GM23338 (cell line): ENCODE data around the gene XRCC6. TPM values are rescaled to one million over a fixed set of nuclear protein-coding genes. Genes with fewer than 3 reads are reported as not detected.

ENCODE experiments used
- ATAC-seq: fragments of 200-7000 bp; cut with Tn5 transposase; 3 replicates; pipeline ENCODE4 v1.9.1; 2020
- DNase-seq: peaks from one replicate; pipeline ENCODE4 v3.0.0-alpha.2; 2015; ENCODE audit warnings: low spot score
- H2AFZ ChIP-seq: fragments of 200-600 bp; sonication (generic); 2 replicates; pipeline ENCODE4 v1.8.0; 2016; ENCODE audit warnings: antibody characterized with exemption, mild to moderate bottlenecking, moderate library complexity
- H3F3A ChIP-seq: fragments of 200-600 bp; sonication (generic); replicated peaks from 2 replicates; pipeline ENCODE4 v1.8.0; 2017; ENCODE audit warnings: antibody characterized with exemption, mixed run types, low read depth
- H3K27ac ChIP-seq: fragments of 200-600 bp; sonication (generic); 2 replicates; pipeline ENCODE4 v1.6.1; 2016; ENCODE audit warnings: low read depth
- H3K27me3 ChIP-seq: fragments of 200-600 bp; sonication (generic); 2 replicates; pipeline ENCODE4 v1.8.0; 2016; ENCODE audit warnings: mild to moderate bottlenecking, mixed run types, moderate library complexity; ENCODE audit not compliant: insufficient read depth
- H3K36me3 ChIP-seq: fragments of 200-600 bp; sonication (generic); 2 replicates; pipeline ENCODE4 v1.8.0; 2016; ENCODE audit warnings: mild to moderate bottlenecking; ENCODE audit not compliant: insufficient read depth
- H3K4me1 ChIP-seq: fragments of 200-600 bp; sonication (generic); 2 replicates; pipeline ENCODE4 v1.8.0; 2016; ENCODE audit warnings: mild to moderate bottlenecking, moderate library complexity; ENCODE audit not compliant: insufficient read depth
- H3K4me2 ChIP-seq: fragments of 200-600 bp; sonication (generic); 2 replicates; pipeline ENCODE4 v1.7.1; 2017; ENCODE audit warnings: mixed run types
- H3K4me3 ChIP-seq: fragments of 200-600 bp; sonication (generic); 2 replicates; pipeline ENCODE4 v1.6.1; 2016; ENCODE audit warnings: mixed run types
- H3K79me2 ChIP-seq: fragments of 200-600 bp; sonication (generic); replicated peaks from 2 replicates; pipeline ENCODE4 v1.8.0; 2017; ENCODE audit warnings: mild to moderate bottlenecking; ENCODE audit not compliant: insufficient read depth
- H3K9me2 ChIP-seq: fragments of 200-600 bp; sonication (generic); 2 replicates; pipeline ENCODE4 v1.8.0; 2017; ENCODE audit not compliant: insufficient read depth
- H4K20me1 ChIP-seq: fragments of 200-600 bp; sonication (generic); replicated peaks from 2 replicates; pipeline ENCODE4 v1.8.0; 2017; ENCODE audit warnings: mild to moderate bottlenecking; ENCODE audit not compliant: insufficient read depth
- H3K27ac Mint-ChIP-seq: 2 replicates; pipeline ENCODE4 v1.8.0; 2020; ENCODE audit warnings: inconsistent platforms, mild to moderate bottlenecking, moderate library complexity, mixed read lengths
- H3K27me3 Mint-ChIP-seq: 3 replicates; pipeline ENCODE4 v1.8.0; 2022; ENCODE audit warnings: low read depth, mild to moderate bottlenecking, moderate library complexity, mixed read lengths, inconsistent platforms; ENCODE audit not compliant: insufficient read depth, poor library complexity
- H3K36me3 Mint-ChIP-seq: 3 replicates; pipeline ENCODE4 v1.8.0; 2021; ENCODE audit warnings: low read depth, mild to moderate bottlenecking, inconsistent platforms, moderate library complexity, mixed read lengths
- H3K4me1 Mint-ChIP-seq: 3 replicates; pipeline ENCODE4 v1.8.0; 2020; ENCODE audit warnings: mild to moderate bottlenecking, inconsistent platforms, mixed read lengths
- H3K4me3 Mint-ChIP-seq: 3 replicates; pipeline ENCODE4 v1.8.0; 2021; ENCODE audit warnings: moderate library complexity, mild to moderate bottlenecking, inconsistent platforms, mixed read lengths
- H3K9me3 Mint-ChIP-seq: 3 replicates; pipeline ENCODE4 v1.8.0; 2020; ENCODE audit warnings: moderate library complexity, mild to moderate bottlenecking, inconsistent platforms, mixed read lengths
- ETS1 ChIP-seq: IDR thresholded peaks from 2 replicates; pipeline ENCODE4 v1.6.1; 2016; ENCODE audit warnings: antibody characterized with exemption
- EZH2 ChIP-seq: fragments of 200-600 bp; sonication (generic); IDR thresholded peaks from one replicate; pipeline ENCODE4 v1.8.0; 2017; ENCODE audit warnings: antibody characterized with exemption, mild to moderate bottlenecking, low read depth; ENCODE audit not compliant: unreplicated experiment
- EZH2phosphoT487 ChIP-seq: fragments of 200-600 bp; sonication (generic); IDR thresholded peaks from one replicate; pipeline ENCODE4 v1.8.1; 2018; ENCODE audit warnings: antibody characterized with exemption; ENCODE audit not compliant: unreplicated experiment
- NANOG ChIP-seq: IDR thresholded peaks from 2 replicates; pipeline ENCODE4 v1.6.1; 2016; ENCODE audit warnings: antibody characterized with exemption, borderline replicate concordance
- POLR2AphosphoS5 ChIP-seq: IDR thresholded peaks from 2 replicates; pipeline ENCODE4 v1.6.1; 2016; ENCODE audit warnings: antibody characterized with exemption, low read depth
- STAT1 ChIP-seq: IDR thresholded peaks from one replicate; pipeline ENCODE4 v1.6.1; 2016; ENCODE audit warnings: antibody characterized with exemption; ENCODE audit not compliant: unreplicated experiment
- ZNF114 ChIP-seq: fragments of 250-450 bp; sonication (Bioruptor Pico); IDR thresholded peaks from 2 replicates; pipeline ENCODE4 v1.5.0; 2020; ENCODE audit warnings: mild to moderate bottlenecking, moderate library complexity
- ZNF331 ChIP-seq: fragments of 250-450 bp; sonication (Bioruptor Pico); IDR thresholded peaks from 2 replicates; pipeline ENCODE4 v1.5.0; 2020; ENCODE audit warnings: low read depth, mild to moderate bottlenecking, moderate library complexity
- ZNF462 ChIP-seq: fragments of 250-450 bp; sonication (Bioruptor Pico); IDR thresholded peaks from 2 replicates; pipeline ENCODE4 v1.5.0; 2020; ENCODE audit warnings: mild to moderate bottlenecking, moderate library complexity
- polyA plus RNA-seq: library from polyadenylated mRNA; unstranded; fragments of >200 nt; fragmentation: Nextera tagmentation; extraction: Ambion mirVana; gene quantifications from 2 replicates; pipeline ENCODE4 v1.2.1, GENCODE V29; 2016
- total RNA-seq: library from RNA; depleted of rRNA; stranded (reverse); fragments of >200 nt; shearing (Covaris generic); gene quantifications from 2 replicates; pipeline ENCODE4 v1.2.3, GENCODE V29; 2014

Gene XRCC6
- total and polyA plus RNA-seq, 2 experiments from 2014 or later = 351 to 498 TPM

- TF ChIP-seq ETS1 = no peak
- TF ChIP-seq NANOG = no peak
- TF ChIP-seq STAT1 = no peak
- TF ChIP-seq ZNF331 (CRISPR knock-in tag) = no peak
- TF ChIP-seq EZH2 = no peak
These were observed 62.0 kb downstream of the XRCC6 start (continued) for GRCh38 chr22:41683052-41683451.

GRCh38 chr22:41683616-41684015 lies 62.5 kb downstream of the XRCC6 start:
- Mint-ChIP-seq H3K9me3 (peaks cover 3% of the 10 kb centered on the region; the same call in 1 of the 3 replicates), H3K27ac (no peak overlapping the region), H3K36me3 (peaks cover 30% of the 10 kb centered on the region), H3K4me3 (0 out of 3 replicates have a peak overlapping the region, but pooled peaks have one; percentile 100), H3K4me1 (peaks cover 4% of the 10 kb centered on the region; the same call in 2 of the 3 replicates), H3K27me3 (peaks cover 8% of the 10 kb centered on the region)
- Histone ChIP-seq H3K4me3 (no peak overlapping the region), H3K36me3 (peaks cover 14% of the 10 kb centered on the region), H3K9me2 (no peaks in the 10 kb centered on the region), H4K20me1 (peaks cover 43% of the 10 kb centered on the region), H3K79me2 (peaks cover 99% of the 10 kb centered on the region), H3K4me1 (peaks cover 7% of the 10 kb centered on the region; the same call in 1 of the 2 replicates), H3F3A (peaks cover 8% of the 10 kb centered on the region; the same call in 1 of the 2 replicates), H3K27ac (no peak overlapping the region; the same call in 1 of the 2 replicates), H3K4me2 (no peak overlapping the region), H3K27me3 (no peaks in the 10 kb centered on the region), H2AFZ (no peak overlapping the region)
- no peak for ATAC-seq
- no peak for DNase-seq
- TF ChIP-seq ETS1 (no peak), STAT1 (no peak)

- Histone ChIP-seq H3K4me1 (peaks cover 7% of the 10 kb centered on the region; the same call in 1 of the 2 replicates), H3K79me2 (peaks cover 93% of the 10 kb centered on the region), H2AFZ (no peak overlapping the region), H4K20me1 (peaks cover 39% of the 10 kb centered on the region), H3K27ac (no peak overlapping the region), H3K4me2 (no peak overlapping the region), H3K27me3 (no peaks in the 10 kb centered on the region), H3K9me2 (no peaks in the 10 kb centered on the region), H3K4me3 (no peak overlapping the region), H3K36me3 (peaks cover 9% of the 10 kb centered on the region; the same call in 1 of the 2 replicates), H3F3A (peaks cover 9% of the 10 kb centered on the region; the same call in 1 of the 2 replicates)
- Mint-ChIP-seq H3K27ac (no peak overlapping the region), H3K4me3 (no peak overlapping the region; the same call in 2 of the 3 replicates), H3K9me3 (peaks cover 3% of the 10 kb centered on the region; the same call in 1 of the 3 replicates), H3K4me1 (peaks cover 6% of the 10 kb centered on the region; the same call in 2 of the 3 replicates), H3K36me3 (peaks cover 26% of the 10 kb centered on the region), H3K27me3 (peaks cover 10% of the 10 kb centered on the region)
- no peak for ATAC-seq
- DNase-seq = no peak
- TF ChIP-seq ZNF462 (no peak), ZNF114 (CRISPR knock-in tag) (no peak), EZH2phosphoT487 (no peak), EZH2 (no peak), ZNF331 (CRISPR knock-in tag) (no peak), POLR2AphosphoS5 (no peak), NANOG (no peak)
These were observed 63.1 kb downstream of the XRCC6 start for GRCh38 chr22:41684194-41684593.
